NCI-H2029 (cell line): Measurements from ENCODE around the gene SYNPO2L.
"Not testable (repeated sequence)": the region's sequence is repeated elsewhere in the genome, so short reads cannot be mapped to it uniquely, and the experiment has no call there.

Experiments
- DNase-seq: peaks from one replicate; lab custom pipeline; 2025; lab: John Stamatoyannopoulos, UW

Gene SYNPO2L

GRCh38 chr10:73648975-73649829 lies 6.6 kb downstream of the SYNPO2L start:
- no peak for DNase-seq

- DNase-seq = no peak
These were observed 7.8 kb downstream of the SYNPO2L start for GRCh38 chr10:73647875-73648651.

- DNase-seq = peak; percentile 26
These were observed 8.5 kb downstream of the SYNPO2L start for GRCh38 chr10:73647211-73647874.

GRCh38 chr10:73646598-73647041 lies 9.2 kb downstream of the SYNPO2L start:
- no peak for DNase-seq

GRCh38 chr10:73645251-73645650 lies 10.6 kb downstream of the SYNPO2L start:
- DNase-seq = no peak

GRCh38 chr10:73644767-73645166 lies 11.1 kb downstream of the SYNPO2L start:
- DNase-seq = no peak

- peak; percentile 11 for DNase-seq
These were observed 11.7 kb downstream of the SYNPO2L start for GRCh38 chr10:73644015-73644743.

- no peak for DNase-seq
These were observed 12.5 kb downstream of the SYNPO2L start for GRCh38 chr10:73643362-73643761.

GRCh38 chr10:73641328-73642060 lies 14.3 kb downstream of the SYNPO2L start, which contains the start of gene MYOZ1:
MYOZ1 (minus strand) TSS chr10:73641474; CDS start chr10:73640017, 1,457 bp downstream.
- DNase-seq = no peak

- no peak for DNase-seq
These were observed 16.5 kb downstream of the SYNPO2L start for GRCh38 chr10:73639286-73639685.

- no peak for DNase-seq
These were observed 20.0 kb downstream of the SYNPO2L start for GRCh38 chr10:73635781-73636180.

GRCh38 chr10:73634421-73634820 lies 21.4 kb downstream of the SYNPO2L start:
- no peak for DNase-seq

GRCh38 chr10:73629165-73629564 lies 26.7 kb downstream of the SYNPO2L start:
- no peak for DNase-seq

- DNase-seq = no peak
These were observed 27.4 kb downstream of the SYNPO2L start for GRCh38 chr10:73628405-73628804.

GRCh38 chr10:73627300-73627699 lies 28.5 kb downstream of the SYNPO2L start:
- no peak for DNase-seq

- peak; percentile 89 for DNase-seq
These were observed 29.7 kb downstream of the SYNPO2L start for GRCh38 chr10:73625884-73626752.

- no peak for DNase-seq
These were observed 30.6 kb downstream of the SYNPO2L start for GRCh38 chr10:73625004-73625883.

GRCh38 chr10:73623056-73623455 lies 32.8 kb downstream of the SYNPO2L start:
- DNase-seq = no peak

- not testable (repeated sequence) for DNase-seq
These were observed 34.9 kb downstream of the SYNPO2L start for GRCh38 chr10:73620974-73621373.
